ENCODE data around the gene CUL7. TPM values are rescaled to one million over a fixed set of nuclear protein-coding genes. Genes with fewer than 3 reads are reported as not detected.
A peak's percentile ranks its signal among the peaks of the same experiment; 100 is the strongest.

The CUL7 gene
- total RNA-seq, 2 experiments from 2014 or later: 14.1 to 14.9 TPM

DNA sequence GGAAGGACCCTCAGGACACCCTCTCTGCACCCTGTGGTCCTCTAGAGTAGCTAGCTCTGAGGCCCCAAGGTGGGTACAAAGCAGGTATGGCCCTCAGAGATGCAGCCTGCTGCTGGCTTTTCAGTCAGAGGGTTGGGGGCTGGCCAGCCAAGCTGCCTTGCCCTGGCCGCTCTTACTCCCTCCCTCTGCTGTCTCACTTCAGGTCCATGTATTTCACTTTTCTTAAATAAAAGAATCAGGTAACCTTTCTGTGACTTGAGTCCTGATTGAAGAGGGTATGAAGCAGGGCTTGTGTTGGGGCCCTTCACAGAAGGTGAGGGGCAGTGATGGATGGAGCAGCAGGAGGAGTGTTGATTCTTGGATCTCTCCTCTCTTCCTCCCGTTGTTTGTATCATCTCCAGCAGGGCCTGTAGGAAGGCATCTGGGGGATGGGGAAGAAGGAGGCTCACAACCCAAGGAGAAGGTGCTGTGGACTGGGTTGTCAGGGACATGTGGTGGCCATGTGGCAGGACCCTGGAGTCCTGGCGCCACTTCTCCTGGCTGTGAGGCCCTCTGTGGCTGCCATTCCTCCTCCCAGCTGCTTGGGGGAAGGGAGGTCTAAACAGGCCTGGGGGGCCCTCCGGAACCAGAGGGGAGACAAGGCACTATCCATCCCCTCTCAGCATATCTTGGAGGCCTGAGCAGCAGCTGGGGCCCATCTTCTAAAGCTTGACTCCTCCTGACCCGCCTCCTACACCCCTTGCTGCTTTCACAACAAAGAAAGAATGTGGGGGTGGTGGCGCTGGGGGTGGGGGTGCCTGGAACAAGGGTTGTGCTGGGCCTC is 21.4 kb upstream of the CUL7 start:
- peaks cover 6% of the 10 kb centered on the region; the same call in 1 of the 2 replicates for H3K79me2 ChIP-seq (ENCODE audit: insufficient read depth, low read depth, low read length)
- intact Hi-C loops (cut with micrococcal nuclease; ENCODE audit: unreplicated experiment): loop anchor here (10.0 kb wide), 1 partner anchor 430 kb away; no protein-coding TSS in a partner anchor
- ChIA-PET CTCF (ENCODE audit: unreplicated experiment) (no interaction called here), POLR2A (no interaction called here)
- H3K4me1 ChIP-seq (ENCODE audit: insufficient read depth, low read length, poor library complexity, severe bottlenecking): peaks cover 28% of the 10 kb centered on the region
- H3K36me3 ChIP-seq (ENCODE audit: insufficient read depth, low read length): no peaks in the 10 kb centered on the region
- peak overlapping the region; percentile 98 for H3K4me3 ChIP-seq (ENCODE audit: low read depth, low read length, poor library complexity, severe bottlenecking)
- BruUV-seq (replicated peaks): no TSS peak
- no peaks in the 10 kb centered on the region for H3K9me2 ChIP-seq (ENCODE audit: insufficient read depth, low read length)
- 0 out of 2 replicates have a peak, but pooled peaks cover 5% of the 10 kb centered on the region for H4K20me1 ChIP-seq (ENCODE audit: insufficient read depth, low read length)
- peak overlapping the region; percentile 19 for H3K27ac ChIP-seq (ENCODE audit: low read depth, low read length, poor library complexity, severe bottlenecking)
- peak overlapping the region; percentile 77; the same call in 1 of the 2 replicates for H2AFZ ChIP-seq (ENCODE audit: low read length)
- DNase-seq (ENCODE audit: low spot score): no peak
- TF ChIP-seq, protein P1, sequence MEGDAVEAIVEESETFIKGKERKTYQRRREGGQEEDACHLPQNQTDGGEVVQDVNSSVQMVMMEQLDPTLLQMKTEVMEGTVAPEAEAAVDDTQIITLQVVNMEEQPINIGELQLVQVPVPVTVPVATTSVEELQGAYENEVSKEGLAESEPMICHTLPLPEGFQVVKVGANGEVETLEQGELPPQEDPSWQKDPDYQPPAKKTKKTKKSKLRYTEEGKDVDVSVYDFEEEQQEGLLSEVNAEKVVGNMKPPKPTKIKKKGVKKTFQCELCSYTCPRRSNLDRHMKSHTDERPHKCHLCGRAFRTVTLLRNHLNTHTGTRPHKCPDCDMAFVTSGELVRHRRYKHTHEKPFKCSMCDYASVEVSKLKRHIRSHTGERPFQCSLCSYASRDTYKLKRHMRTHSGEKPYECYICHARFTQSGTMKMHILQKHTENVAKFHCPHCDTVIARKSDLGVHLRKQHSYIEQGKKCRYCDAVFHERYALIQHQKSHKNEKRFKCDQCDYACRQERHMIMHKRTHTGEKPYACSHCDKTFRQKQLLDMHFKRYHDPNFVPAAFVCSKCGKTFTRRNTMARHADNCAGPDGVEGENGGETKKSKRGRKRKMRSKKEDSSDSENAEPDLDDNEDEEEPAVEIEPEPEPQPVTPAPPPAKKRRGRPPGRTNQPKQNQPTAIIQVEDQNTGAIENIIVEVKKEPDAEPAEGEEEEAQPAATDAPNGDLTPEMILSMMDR (conservative IDR thresholded peaks at IDR 0.05; ENCODE audit: low read length): no peak
- peak overlapping the region; percentile 76 for H3K4me2 ChIP-seq (ENCODE audit: low read length)
- no peaks in the 10 kb centered on the region for H3K9me3 ChIP-seq (ENCODE audit: low read length)

DNA sequence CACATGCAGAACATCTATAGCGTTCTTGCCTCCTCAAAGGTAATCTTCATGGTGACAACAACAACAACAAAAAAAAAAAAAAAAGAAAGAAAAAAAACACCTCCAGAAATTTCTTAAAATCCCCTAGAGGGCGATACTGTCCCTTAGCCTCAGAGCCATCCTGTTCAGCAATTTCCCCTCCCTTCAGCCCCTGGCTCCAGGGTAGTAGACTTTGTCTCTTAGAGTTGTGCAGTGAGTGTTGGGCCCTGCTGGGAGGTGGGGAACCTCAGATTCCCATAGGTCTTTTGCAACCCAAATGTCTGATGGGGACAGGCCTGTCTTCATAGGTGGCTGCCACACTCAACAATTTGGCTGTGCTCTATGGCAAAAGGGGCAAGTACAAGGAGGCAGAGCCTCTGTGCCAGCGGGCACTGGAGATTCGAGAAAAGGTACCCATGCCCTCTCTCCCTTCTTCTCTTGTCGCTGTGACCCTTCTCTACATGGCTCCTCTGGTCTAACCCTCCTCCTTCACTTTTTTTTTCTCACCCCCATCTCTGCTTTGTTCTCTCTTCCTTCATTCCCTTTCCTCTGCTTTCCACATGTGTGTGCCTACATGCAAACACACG is 16.5 kb upstream of the CUL7 start:
- no peaks in the 10 kb centered on the region for H3K36me3 ChIP-seq (ENCODE audit: insufficient read depth, low read length)
- H4K20me1 ChIP-seq (ENCODE audit: insufficient read depth, low read length): no peaks in the 10 kb centered on the region
- H3K4me1 ChIP-seq (ENCODE audit: insufficient read depth, low read length, poor library complexity, severe bottlenecking): peaks cover 9% of the 10 kb centered on the region
- no peak overlapping the region for H2AFZ ChIP-seq (ENCODE audit: low read length)
- H3K9me3 ChIP-seq (ENCODE audit: low read length): no peaks in the 10 kb centered on the region
- no peak overlapping the region for H3K27ac ChIP-seq (ENCODE audit: low read depth, low read length, poor library complexity, severe bottlenecking)
- H3K4me3 ChIP-seq (ENCODE audit: low read depth, low read length, poor library complexity, severe bottlenecking): no peak overlapping the region
- intact Hi-C loops (cut with micrococcal nuclease; ENCODE audit: unreplicated experiment): loop anchor here (1.0 to 10.0 kb wide), 3 partner anchors 73 to 435 kb away; no protein-coding TSS in a partner anchor
- H3K79me2 ChIP-seq (ENCODE audit: insufficient read depth, low read depth, low read length): no peaks in the 10 kb centered on the region
- H3K9me2 ChIP-seq (ENCODE audit: insufficient read depth, low read length): no peaks in the 10 kb centered on the region
- CTCF ChIA-PET (ENCODE audit: unreplicated experiment): no interaction called here
- DNase-seq (ENCODE audit: low spot score): peak; percentile 73
- POLR2A ChIA-PET: no interaction called here
- BruUV-seq (replicated peaks): no TSS peak
- no peak for TF ChIP-seq EZH2phosphoT487 (IDR thresholded peaks at IDR 0.05; ENCODE audit: borderline replicate concordance, low read depth, low read length)
- TF ChIP-seq, protein P1 (conservative IDR thresholded peaks at IDR 0.05; ENCODE audit: low read length): peak; percentile 85
- no peak overlapping the region for H3K4me2 ChIP-seq (ENCODE audit: low read length)

DNA sequence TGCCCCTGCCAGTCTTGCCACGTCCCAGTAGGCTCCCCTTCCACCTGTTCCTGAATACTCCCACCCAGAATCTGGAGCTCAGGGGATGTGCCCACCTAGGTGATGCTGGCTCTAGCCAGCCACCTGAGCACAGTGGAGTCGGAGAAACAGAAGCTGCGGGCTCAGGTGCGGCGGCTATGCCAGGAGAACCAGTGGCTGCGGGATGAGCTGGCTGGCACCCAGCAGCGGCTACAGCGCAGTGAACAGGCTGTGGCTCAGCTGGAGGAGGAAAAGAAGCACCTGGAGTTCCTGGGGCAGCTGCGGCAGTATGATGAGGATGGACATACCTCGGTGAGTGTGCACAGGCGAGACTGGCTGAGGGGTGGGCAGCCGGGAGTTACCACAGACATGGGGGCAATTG is 9.2 kb upstream of the CUL7 start:
- Histone ChIP-seq H3K9me3 (ENCODE audit: low read length) (no peaks in the 10 kb centered on the region), H2AFZ (ENCODE audit: low read length) (no peak overlapping the region), H3K36me3 (ENCODE audit: insufficient read depth, low read length) (no peaks in the 10 kb centered on the region), H3K79me2 (ENCODE audit: insufficient read depth, low read depth, low read length) (peaks cover 13% of the 10 kb centered on the region), H3K4me2 (ENCODE audit: low read length) (no peak overlapping the region), H3K27ac (ENCODE audit: low read depth, low read length, poor library complexity, severe bottlenecking) (no peak overlapping the region), H3K9me2 (ENCODE audit: insufficient read depth, low read length) (no peaks in the 10 kb centered on the region), H3K4me3 (ENCODE audit: low read depth, low read length, poor library complexity, severe bottlenecking) (no peak overlapping the region), H4K20me1 (ENCODE audit: insufficient read depth, low read length) (no peaks in the 10 kb centered on the region), H3K4me1 (ENCODE audit: insufficient read depth, low read length, poor library complexity, severe bottlenecking) (peaks cover 15% of the 10 kb centered on the region)
- TF ChIP-seq EZH2phosphoT487 (IDR thresholded peaks at IDR 0.05; ENCODE audit: borderline replicate concordance, low read depth, low read length): no peak
- TF ChIP-seq, protein P1 (conservative IDR thresholded peaks at IDR 0.05; ENCODE audit: low read length): no peak
- POLR2A ChIA-PET: no interaction called here
- no peak for DNase-seq (ENCODE audit: low spot score)
- BruUV-seq (replicated peaks): no TSS peak
- intact Hi-C loops (cut with micrococcal nuclease; ENCODE audit: unreplicated experiment): no loop called here
- CTCF ChIA-PET (ENCODE audit: unreplicated experiment): no interaction called here
